ENCODE measurements around the gene CYLD.

DNA sequence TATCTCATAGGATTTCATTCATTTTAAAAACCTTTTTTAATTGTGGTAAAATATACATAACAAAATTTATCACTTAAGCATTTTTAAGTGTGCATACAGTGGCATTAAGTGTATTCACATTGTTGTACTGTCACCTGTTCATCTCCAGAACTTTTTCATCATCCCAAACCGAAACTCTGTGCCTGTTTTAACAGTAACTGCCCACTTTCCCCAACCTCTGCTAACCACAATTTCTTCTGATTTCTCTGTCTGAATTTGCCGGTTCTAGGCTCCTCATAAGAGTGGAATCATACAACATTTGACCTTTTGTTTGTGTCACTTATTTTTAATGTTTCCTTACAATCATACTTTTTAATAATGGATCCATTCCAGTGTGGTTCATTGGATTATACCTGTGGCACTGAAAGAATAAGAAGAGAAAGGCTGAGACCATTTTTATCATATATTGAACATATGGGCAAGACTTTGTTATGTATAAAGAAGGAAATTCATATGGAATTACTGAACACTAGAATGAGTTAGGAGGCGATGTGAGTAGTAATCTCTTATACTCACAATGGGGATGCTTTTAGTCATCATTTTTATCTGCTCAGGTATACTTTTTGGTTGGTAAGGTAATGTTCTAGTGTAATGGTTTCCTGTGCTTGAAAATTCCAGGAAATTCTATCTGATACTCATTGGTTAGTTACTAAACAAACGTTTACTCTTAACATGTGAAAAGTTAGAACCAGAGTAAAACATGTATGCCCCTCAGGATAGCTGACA, 10.8 kb downstream of the CYLD start:
- no peak for TF ChIP-seq CREM (IDR thresholded peaks at IDR 0.05; ENCODE audit: low read depth)
- no peak for TF ChIP-seq PAX8 (IDR thresholded peaks at IDR 0.05)
- TF ChIP-seq, protein P1, sequence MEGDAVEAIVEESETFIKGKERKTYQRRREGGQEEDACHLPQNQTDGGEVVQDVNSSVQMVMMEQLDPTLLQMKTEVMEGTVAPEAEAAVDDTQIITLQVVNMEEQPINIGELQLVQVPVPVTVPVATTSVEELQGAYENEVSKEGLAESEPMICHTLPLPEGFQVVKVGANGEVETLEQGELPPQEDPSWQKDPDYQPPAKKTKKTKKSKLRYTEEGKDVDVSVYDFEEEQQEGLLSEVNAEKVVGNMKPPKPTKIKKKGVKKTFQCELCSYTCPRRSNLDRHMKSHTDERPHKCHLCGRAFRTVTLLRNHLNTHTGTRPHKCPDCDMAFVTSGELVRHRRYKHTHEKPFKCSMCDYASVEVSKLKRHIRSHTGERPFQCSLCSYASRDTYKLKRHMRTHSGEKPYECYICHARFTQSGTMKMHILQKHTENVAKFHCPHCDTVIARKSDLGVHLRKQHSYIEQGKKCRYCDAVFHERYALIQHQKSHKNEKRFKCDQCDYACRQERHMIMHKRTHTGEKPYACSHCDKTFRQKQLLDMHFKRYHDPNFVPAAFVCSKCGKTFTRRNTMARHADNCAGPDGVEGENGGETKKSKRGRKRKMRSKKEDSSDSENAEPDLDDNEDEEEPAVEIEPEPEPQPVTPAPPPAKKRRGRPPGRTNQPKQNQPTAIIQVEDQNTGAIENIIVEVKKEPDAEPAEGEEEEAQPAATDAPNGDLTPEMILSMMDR (IDR thresholded peaks at IDR 0.05 in 2 of 3, conservative IDR thresholded peaks at IDR 0.05 in 1 of 3; ENCODE audit: control insufficient read depth in 2 of 3, extremely low read depth in 1 of 3, insufficient read depth in 1 of 3, low read depth in 3 of 3, low read length in 3 of 3): no peak
- TF ChIP-seq SMC3 (IDR thresholded peaks at IDR 0.05; ENCODE audit: borderline replicate concordance, low read length): no peak
- TF ChIP-seq MYC (IDR thresholded peaks at IDR 0.05; ENCODE audit: insufficient read depth, insufficient read length, insufficient replicate concordance, low read length, severe bottlenecking): no peak
- TF ChIP-seq BHLHE40 (IDR thresholded peaks at IDR 0.05; ENCODE audit: borderline replicate concordance in 1 of 2, low read depth in 2 of 2, low read length in 1 of 2): no peak
- no peak for TF ChIP-seq KAT2A (conservative IDR thresholded peaks at IDR 0.05; ENCODE audit: control insufficient read depth, low read depth, low read length)
- no peak for TF ChIP-seq DPF2 (IDR thresholded peaks at IDR 0.05)
- no peak for TF ChIP-seq NFXL1 (IDR thresholded peaks at IDR 0.05; ENCODE audit: borderline replicate concordance)
- TF ChIP-seq NFIC (IDR thresholded peaks at IDR 0.05; ENCODE audit: low read depth, low read length): no peak
